GM18909 (cell line): ENCODE data around the gene MEIS1.

Experiments used
- ATAC-seq: cut with Tn5 transposase; IDR thresholded peaks from one replicate; pipeline ENCODE4 v1.9.1; 2021; ENCODE audit warnings: mild to moderate bottlenecking; ENCODE audit not compliant: unreplicated experiment, poor library complexity

MEIS1 gene

DNA sequence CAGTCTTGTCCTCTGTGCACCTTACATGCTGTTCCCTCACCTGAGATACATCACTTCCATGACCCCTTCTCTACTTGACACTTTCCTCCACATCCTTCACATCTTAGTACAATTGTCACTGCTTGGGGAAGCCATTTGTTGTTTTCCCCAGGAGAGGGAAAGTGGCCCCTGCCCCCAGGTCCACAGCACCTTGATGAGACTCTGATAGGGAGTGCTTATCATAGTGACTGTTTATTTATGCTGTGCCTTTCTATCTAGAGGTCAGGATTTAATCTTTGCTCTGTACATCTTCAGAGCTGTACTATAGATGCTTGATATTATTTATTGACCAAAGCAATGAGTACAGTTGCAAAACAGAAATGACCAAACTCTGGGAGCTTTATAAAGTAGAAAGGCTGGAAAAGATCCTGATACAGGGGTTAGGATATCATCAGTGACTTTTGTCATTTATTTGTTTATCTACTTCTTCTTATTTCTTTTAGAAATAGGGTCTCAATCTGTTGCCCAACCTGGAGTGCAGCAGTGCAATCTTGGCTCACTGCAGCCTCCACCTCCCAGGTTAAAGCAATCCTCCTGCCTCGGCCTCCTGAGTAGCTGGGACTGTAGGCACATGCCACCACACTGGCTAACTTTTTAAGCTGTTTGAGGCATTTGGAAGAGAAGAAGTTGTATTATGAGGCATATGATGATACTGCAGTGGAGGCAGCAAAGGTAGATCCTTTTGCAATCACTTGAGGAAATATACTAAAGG is 94.2 kb downstream of the MEIS1 start:
- ATAC-seq, result no peak

DNA sequence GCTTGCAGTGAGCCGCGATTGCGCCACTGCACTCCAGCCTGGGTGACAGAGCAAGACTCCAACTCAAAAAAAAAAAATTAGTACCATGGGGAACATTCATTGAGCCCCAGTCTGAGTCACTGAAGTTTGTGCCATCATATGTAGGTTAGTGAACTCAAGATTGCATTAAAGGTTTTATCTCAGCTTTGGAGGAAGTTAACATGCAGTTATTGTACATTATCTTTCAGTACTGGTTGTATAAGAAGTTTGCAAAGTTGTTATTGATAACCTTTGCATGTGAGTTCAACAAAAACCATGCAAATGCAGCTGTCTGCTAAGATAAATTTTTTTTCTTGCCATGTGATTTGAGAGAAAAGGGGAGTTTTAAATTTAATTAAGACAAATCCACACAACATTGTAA is 95.7 kb downstream of the MEIS1 start:
- ATAC-seq, result no peak

DNA sequence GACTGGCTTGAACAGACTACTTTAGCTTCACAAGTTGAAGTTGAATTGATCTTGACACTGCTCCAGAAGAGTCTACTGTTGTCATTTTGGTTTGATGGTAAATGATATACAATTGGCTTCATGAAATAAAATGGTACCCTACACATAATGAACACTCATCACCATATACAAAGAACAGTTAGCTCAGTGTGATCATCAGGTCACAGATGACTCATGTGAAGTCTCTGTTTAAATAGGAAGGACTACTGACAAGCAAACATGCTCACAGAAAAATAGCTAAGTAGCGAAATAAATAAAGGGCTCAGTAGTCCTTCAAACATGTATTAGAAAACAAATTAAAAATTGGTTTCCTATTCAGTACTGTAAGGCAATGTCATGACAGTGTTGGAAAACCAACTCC is 96.2 kb downstream of the MEIS1 start:
- ATAC-seq, result no peak

DNA sequence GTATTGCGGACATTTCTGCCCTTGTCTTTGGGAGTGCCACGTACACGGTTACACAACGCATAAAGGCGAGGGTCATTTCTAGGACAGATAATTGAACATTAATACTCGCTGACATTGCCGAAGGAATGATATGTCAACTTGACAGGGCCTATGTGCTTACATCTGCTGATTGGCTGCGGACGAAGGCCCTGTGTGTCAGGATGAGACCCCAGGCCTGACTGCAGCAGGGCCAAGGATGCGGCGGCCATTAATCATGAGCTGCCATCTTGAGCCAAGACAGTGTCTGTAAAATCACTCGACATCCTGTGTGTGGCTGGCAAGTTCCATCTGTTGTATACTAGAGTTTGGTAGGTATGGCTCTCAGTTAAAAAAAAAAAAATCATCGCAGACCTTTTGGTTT is 96.6 kb downstream of the MEIS1 start:
- no peak for ATAC-seq

DNA sequence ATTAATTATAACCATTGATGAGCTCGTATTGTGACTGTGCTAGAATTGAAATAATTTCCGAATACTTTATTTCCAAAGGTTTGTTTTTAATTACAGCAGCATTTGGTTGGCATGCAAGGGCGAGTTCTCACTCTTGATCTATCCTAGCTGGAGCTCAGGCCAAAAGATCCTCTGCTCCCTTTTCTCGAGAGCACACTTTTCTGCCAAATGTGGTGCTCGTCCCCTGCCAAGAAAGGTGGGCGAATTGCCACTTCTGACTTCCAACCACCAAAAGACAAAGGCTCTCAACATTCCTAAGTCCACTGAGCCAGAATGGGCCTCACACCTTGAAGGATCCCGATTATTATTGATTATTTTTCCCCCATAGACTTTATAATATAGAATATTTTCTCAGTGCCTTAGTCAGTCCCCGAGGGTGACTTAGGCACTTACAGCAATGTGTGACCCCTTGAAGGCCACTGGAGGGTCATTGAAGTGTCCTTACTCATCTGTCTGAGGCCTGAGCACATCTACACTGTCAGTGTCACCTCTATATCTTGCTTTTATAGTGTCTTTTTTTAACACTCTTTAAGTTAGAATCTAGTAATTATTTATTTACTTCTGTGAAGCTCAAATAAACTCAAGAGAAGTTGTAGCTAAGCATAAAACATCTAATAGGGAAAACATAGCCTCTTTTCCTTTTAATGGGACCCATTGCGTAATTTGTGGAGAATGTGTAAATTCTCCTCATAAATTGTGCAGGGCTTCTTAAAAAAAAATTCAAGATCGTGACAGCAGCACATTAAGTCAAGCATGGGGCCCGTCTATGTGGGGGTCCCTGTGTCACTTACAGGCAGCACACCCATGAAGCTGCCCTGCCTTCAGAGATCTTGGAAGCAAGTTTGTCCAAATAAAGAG is 98.3 kb downstream of the MEIS1 start:
- ATAC-seq, result no peak

DNA sequence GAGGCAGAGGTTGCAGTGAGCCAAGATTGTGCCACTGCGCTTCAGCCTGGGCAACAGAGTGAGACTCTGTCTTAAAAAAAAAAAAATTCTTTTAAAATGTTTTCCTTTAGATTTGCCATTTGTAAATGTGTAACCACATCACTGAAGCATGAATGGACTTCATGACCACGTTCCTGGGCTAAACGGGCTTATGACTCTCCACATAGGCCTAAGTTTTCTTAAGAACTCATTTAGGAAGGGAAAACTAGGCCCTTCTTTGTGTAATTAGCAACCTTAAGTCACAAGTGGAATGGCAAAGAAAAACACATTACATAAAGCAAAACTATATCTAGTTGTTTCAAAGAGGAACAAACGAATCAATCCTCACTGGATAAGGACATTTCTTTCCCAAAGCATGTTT is 99.5 kb downstream of the MEIS1 start:
- no peak for ATAC-seq

DNA sequence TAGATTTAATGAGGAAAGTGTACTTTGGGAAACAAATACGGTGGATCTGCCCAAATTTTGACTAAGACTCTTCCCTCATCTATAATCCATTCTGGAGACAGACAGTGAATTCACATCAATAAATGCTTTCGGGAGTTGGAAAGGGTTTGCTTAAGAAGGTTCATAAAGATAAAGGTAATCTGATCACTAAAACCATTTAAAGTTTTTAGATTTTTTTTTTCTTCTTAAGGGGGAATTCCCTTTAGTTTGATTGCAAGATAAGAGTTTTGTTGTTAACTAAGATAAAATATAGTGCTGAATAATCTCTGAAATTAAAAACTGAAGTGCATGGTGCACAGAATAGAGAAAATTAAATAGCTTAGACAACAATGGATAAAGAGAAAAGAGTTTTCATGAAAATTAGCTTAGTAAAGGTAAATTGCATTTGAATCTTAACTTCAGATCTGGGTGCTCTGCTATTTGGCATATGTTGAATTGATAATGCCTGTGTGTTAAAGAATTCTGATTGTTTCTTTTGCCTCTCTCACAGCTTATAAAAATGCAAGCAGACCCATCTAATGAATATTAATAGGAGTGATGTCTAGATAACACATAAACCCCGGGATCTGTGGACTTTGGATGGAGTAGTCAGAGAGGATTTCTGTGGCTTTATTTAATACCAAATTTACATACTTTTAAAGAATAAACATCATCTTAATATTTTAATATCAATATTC is 100.8 kb downstream of the MEIS1 start:
- no peak for ATAC-seq

DNA sequence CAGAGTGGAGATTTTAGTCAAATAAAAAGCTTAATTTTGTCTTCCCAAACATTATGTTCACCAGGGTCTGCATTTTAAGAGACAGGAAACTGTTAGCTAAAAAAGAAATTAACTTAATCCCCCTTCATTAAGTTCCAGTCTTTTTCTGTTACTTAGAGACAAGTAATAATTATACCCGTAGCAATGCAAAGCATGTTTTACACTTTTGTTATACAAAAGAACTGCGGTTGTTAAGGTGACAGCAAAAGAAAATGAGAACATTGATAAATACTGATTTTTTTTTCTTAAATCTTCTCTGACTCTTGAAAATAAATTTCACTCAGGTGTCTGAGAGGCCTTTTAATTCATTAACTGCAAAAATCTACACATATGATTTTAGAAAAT is 101.4 kb downstream of the MEIS1 start:
- ATAC-seq, result no peak

DNA sequence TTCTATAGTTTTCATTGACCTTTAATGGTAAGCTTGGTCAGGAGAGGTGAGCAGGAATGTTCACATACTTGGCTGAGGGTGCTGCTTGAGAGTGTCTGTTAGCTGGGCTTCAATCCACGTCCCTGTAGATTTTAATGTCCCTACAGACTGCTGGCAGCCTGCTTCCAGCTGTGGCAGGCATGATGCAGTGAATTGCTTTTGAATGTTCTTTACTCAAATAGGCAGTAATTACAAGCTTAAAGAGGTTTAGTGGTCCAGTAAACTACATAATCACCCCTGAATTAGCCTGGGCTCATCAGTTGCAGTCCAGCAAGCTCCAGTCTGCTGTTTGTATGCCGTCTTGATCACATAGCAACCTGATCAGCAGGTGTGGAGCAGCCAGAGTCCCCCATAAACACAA is 102.1 kb downstream of the MEIS1 start:
- no peak for ATAC-seq

DNA sequence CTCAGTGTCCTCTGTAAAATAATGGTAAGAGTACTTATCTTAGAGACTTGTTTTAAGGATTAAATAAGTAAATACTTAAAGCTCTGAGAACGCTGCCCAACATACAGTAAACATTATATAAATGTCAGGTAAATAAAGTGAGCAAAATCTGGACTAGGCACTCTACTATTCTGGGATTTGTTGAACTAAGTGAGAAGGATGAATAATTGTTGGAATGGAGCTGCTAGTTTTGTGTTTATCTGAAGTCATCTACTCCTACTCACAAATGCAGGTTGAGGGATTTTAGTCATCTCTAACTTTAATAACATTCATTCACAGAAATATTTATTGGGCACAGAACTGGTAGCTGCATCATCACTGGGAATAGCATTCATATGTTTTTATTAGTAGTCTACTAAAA is 103.4 kb downstream of the MEIS1 start:
- no peak for ATAC-seq

DNA sequence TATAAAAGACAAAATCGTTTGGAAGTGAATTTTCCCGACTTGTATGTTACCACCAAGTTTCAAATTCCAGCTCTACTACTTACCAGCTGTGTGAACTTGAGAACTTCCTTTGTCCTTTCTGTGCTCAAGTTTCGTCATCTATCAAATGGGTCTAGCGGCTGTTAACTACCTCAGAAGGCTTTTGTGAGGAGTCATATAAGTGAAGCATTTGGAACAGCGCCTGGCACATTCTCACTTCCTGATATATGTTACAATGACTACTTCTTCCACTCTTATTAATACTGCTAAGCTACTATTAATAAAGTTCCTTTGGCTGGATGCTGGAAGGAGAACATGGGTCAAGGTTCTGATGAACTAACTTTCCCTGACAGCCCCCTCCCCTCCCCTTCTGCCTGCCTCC is 104.5 kb downstream of the MEIS1 start:
- ATAC-seq, result no peak

DNA sequence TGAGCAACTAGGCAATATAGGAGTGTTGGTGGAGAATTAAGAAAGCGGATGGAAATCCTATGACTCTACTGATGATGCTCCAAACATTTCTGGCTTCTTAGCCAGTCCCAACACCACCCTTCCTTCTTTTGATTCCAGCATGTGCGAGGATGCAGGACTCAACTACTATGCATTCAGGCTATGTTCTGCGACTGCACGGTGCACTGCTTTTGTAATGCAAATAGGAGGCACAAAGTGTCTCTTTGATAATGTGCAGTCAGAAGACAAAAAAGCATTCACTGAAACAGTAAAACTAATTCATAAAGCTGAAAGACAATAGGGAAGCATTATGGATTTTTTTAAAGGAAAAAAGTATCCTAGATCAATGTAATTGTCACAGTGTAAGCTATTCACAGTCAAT is 106.7 kb downstream of the MEIS1 start:
- ATAC-seq, result no peak

DNA sequence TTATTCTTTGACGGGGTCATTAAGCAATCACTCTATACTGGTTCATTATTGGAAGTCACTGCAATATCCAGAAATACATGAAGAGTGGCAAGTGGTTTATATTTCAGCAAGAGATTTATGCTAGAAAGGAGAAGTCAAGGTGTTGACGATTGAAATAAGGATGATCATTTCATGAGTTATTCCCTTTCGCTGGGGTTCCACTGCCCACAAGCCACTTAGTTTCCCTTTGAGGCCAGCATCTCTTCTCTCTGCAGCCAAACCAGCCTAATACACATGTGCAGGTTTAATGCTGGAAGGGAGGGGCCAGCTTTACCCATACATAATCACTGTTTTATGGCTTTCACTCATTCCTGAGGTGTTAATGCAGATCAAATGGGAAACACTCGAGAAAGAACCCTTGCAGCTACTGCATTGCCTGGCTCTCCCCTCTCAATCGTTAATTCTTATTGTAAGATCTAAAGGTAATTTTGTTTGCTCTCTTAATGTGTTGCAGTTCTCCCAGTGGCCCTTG is 108.4 kb downstream of the MEIS1 start:
- no peak for ATAC-seq

DNA sequence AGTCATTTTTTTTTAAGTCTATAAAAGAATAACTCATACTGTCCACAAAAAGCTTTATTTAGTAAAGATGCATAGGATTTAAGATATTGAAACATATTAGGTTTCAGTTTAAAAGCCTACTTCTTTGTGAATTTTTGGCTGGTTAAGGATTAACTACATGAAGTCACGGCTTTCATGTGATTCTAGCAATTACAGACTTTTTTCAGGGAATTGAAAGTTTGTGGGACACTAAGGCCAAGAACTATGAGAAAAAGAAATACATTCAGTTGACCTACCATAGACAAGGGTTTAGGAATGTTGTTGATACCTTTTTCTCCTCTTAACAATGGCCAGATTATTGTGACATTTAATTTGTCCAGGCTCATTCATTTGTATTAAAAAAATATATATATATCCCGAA is 109.3 kb downstream of the MEIS1 start:
- ATAC-seq, result no peak

DNA sequence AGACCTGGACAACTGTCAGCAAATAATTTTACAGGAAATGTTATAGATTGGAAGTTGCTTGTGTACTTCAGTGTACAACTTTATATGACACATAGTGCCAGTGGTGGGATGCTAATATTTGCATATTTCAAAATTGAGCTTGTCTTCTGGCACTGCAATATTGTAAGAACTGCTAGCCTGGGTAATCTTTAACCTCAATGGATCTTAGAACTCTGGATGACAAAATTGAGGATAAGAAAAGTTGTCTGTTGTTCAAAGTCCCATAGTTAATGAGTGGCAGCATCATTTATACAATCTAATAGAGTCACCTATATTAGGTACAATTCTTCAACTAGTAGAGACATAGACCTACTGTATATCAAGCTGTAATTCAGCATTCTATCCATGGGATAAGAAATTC is 110.3 kb downstream of the MEIS1 start:
- no peak for ATAC-seq

DNA sequence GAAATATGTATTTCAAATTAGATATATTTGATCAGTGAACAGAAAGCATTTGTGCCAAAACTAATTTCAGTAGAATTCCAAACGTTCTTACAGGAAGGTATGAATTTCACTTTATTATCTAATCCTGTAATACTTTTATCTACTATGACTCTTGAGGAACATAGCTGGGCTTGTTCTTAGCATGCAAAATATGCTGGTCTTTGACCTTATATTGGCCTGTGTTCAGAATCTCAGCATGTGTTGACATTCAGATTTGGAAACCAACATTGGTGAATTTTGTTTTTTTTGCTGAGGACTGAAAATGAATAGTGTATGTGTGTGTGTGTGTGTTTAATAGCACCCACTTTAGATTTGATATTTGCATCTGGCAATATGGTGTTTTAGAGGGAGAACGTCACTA is 112.2 kb downstream of the MEIS1 start:
- ATAC-seq, result no peak

DNA sequence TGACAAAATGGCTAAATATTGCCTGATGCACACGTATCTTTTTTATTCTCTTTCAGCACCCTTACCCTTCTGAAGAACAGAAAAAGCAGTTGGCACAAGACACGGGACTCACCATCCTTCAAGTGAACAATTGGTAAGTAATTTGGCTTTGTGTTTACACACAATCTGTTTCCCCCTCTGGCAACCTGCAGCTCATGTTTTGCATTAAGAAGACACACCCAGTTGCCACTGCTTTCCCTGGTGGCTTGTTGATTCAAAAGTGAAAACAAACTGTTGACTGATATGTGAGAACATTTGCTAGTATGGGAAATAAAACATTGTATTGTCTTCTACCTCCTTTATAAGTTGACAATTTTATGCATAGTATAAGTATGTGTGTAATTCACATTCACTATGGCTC is 113.0 kb downstream of the MEIS1 start:
- ATAC-seq, result no peak

DNA sequence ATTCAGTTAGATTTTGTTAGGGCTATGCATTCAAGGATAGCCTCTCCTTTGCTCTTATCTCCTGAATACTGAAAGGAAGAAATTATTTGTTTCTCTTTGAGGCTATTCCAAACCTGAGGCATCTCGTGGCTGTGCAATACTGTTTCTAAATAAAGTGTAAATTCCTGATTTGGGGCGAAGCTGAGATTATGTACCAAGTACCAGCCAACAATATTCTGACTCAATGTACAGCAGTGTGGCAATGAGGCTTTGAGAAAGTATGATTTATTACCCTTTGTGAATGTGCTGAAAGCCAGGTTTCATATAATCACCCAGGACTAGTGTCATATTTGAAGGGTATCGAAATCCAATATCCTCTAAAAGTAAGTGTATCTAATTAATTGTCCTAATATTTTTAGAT is 113.5 kb downstream of the MEIS1 start:
- no peak for ATAC-seq

DNA sequence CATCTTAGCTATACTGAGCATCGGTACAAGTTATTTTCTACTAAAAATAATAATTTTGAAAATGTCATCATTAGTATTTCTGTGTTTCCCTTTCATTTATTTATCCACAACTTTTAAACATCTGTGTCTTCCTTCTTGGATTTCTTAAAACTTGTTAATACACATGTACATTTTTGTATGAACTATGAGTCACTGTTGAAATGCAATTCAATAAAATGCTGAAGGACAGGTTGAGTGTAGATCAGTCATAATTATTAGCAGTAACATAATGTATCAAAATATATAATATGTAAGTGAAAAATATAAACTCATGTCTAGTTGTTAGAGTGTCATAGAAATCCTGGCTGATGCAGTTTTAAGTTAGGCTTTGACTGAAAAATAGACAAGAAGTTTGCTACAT is 115.9 kb downstream of the MEIS1 start:
- ATAC-seq, result no peak

DNA sequence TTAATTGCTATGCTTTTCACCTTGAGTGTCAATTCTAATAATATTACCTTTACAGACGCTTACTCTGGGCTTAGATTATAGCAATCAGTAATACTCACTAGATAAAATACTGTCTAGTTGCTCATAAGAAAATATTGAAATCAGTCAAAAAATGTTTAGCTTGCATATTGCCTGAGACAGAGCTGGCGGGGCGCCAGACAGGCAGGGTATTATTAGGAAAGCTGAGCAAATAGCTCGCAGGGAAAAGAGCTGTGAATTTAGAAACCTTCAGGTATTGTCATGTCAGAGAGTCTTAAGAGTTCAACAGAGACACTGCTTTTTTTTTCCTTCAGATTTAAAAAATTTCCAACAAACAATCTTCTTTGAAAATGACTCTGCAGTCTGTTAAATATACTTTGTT is 118.4 kb downstream of the MEIS1 start:
- no peak for ATAC-seq

DNA sequence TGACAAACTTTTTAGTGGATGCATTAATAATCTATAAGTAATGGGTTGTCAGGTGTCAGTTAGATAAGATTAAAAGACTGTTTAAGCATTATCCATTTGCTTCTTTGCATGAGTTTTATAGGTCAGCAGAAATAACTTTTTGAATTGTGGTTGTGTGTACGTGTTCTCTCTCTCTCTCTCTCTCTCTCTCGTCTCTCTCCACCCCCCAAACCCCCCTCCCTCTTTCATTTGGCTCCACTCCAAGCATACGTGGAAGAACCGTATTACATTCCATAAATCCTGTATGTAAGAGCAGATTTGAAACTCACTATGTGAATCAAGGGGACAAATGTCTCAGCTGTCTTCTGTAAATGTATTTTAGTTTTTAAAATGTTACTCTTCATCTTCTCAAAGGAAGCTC is 120.2 kb downstream of the MEIS1 start:
- no peak for ATAC-seq
